ENCODE results near the gene AGT. TPM values are rescaled to one million over a fixed set of nuclear protein-coding genes. Genes with fewer than 3 reads are reported as not detected.
"Not testable (repeated sequence)": the region's sequence is repeated elsewhere in the genome, so short reads cannot be mapped to it uniquely, and the experiment has no call there.

Gene AGT
- total RNA-seq, 1 experiment from 2014 or later: not detected

- no peak for DNase-seq (ENCODE audit: low spot score)
- in situ Hi-C loops (cut with HindIII; ENCODE audit: low sequenced_read_pairs): no loop called here
Measured at GRCh38 chr1:230709619-230710542, 4.0 kb downstream of the AGT start.

GRCh38 chr1:230708631-230709580, 5.0 kb downstream of the AGT start:
- in situ Hi-C loops (cut with HindIII; ENCODE audit: low sequenced_read_pairs): no loop called here
- peak; percentile 61 for DNase-seq (ENCODE audit: low spot score)

- peak; percentile 50 for DNase-seq (ENCODE audit: low spot score)
- in situ Hi-C loops (cut with HindIII; ENCODE audit: low sequenced_read_pairs): no loop called here
Measured at GRCh38 chr1:230707732-230708630, 5.9 kb downstream of the AGT start.

- in situ Hi-C loops (cut with HindIII; ENCODE audit: low sequenced_read_pairs): no loop called here
Measured at GRCh38 chr1:230706887-230707731, 6.8 kb downstream of the AGT start.

GRCh38 chr1:230706020-230706699, 7.8 kb downstream of the AGT start:
- DNase-seq (ENCODE audit: low spot score): no peak
- in situ Hi-C loops (cut with HindIII; ENCODE audit: low sequenced_read_pairs): no loop called here

More at GRCh38 chr1:230706887-230707731, 6.8 kb downstream of the AGT start:
- DNase-seq (ENCODE audit: low spot score): peak; percentile 40

- DNase-seq (ENCODE audit: low spot score): no peak
- in situ Hi-C loops (cut with HindIII; ENCODE audit: low sequenced_read_pairs): no loop called here
Measured at GRCh38 chr1:230705289-230706019, 8.5 kb downstream of the AGT start.

GRCh38 chr1:230704830-230705229, 9.1 kb downstream of the AGT start:
- DNase-seq (ENCODE audit: low spot score): no peak
- in situ Hi-C loops (cut with HindIII; ENCODE audit: low sequenced_read_pairs): no loop called here

- DNase-seq (ENCODE audit: low spot score): no peak
- in situ Hi-C loops (cut with HindIII; ENCODE audit: low sequenced_read_pairs): no loop called here
Measured at GRCh38 chr1:230703679-230704385, 10.1 kb downstream of the AGT start.

GRCh38 chr1:230702934-230703678, 10.8 kb downstream of the AGT start:
- in situ Hi-C loops (cut with HindIII; ENCODE audit: low sequenced_read_pairs): no loop called here
- DNase-seq (ENCODE audit: low spot score): no peak

GRCh38 chr1:230701895-230702768, 11.8 kb downstream of the AGT start:
- in situ Hi-C loops (cut with HindIII; ENCODE audit: low sequenced_read_pairs): no loop called here
- DNase-seq (ENCODE audit: low spot score): peak; percentile 84

- peak; percentile 73 for DNase-seq (ENCODE audit: low spot score)
- in situ Hi-C loops (cut with HindIII; ENCODE audit: low sequenced_read_pairs): no loop called here
Measured at GRCh38 chr1:230701434-230701833, 12.5 kb downstream of the AGT start.

GRCh38 chr1:230700132-230700531, 13.8 kb downstream of the AGT start:
- DNase-seq (ENCODE audit: low spot score): no peak
- in situ Hi-C loops (cut with HindIII; ENCODE audit: low sequenced_read_pairs): no loop called here

GRCh38 chr1:230699716-230700115, 14.2 kb downstream of the AGT start:
- in situ Hi-C loops (cut with HindIII; ENCODE audit: low sequenced_read_pairs): no loop called here

GRCh38 chr1:230698964-230699363, 15.0 kb downstream of the AGT start:
- DNase-seq (ENCODE audit: low spot score); in situ Hi-C loops (cut with HindIII; ENCODE audit: low sequenced_read_pairs): not testable (repeated sequence)

More at GRCh38 chr1:230699716-230700115, 14.2 kb downstream of the AGT start:
- no peak for DNase-seq (ENCODE audit: low spot score)

- no peak for DNase-seq (ENCODE audit: low spot score)
- in situ Hi-C loops (cut with HindIII; ENCODE audit: low sequenced_read_pairs): no loop called here
Measured at GRCh38 chr1:230698130-230698529, 15.8 kb downstream of the AGT start.

Measured in G401 (cell line).